Endometrial microvascular endothelial cells (primary cell): ENCODE data around the gene ZFPM1. TPM values are rescaled to one million over a fixed set of nuclear protein-coding genes. Genes with fewer than 3 reads are reported as not detected.

Source experiments
- in situ Hi-C: cut with HindIII; loops from 2 replicates; pipeline ENCODE4 v1.10.0; 2017; ENCODE audit warnings: low sequenced_read_pairs, low pct_unique_long_range_greater_than_20kb; ENCODE audit errors: inconsistent ontology term
- total RNA-seq: library from RNA; depleted of rRNA; stranded (reverse); fragments of >200 nt; gene quantifications from one replicate; pipeline ENCODE4 v1.2.3, GENCODE V29; 2015; ENCODE audit errors: inconsistent ontology term

Gene ZFPM1
- total RNA-seq, 1 donor from 2014 or later = 1.2 TPM

DNA sequence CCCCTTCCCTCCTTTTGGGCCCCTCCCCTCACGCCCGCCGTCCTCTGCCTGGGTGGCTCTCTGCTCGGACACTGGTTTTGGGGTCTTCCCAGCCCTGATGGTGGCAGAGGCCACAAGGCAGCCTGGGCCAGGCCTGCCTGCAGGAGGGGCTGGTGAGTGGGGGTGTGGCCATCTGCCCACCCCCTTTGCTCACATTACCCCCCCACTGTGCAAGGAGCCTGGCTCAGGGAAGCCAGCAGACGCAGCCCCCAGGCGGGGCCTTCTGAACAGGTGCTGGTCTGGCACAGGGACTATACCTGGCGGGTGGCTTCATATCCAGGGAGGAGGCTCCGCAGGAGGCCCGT is 10.7 kb upstream of the ZFPM1 start:
- in situ Hi-C loops = loop anchor here (25.0 kb wide), 1 partner anchor 95 kb away; no protein-coding TSS in a partner anchor

DNA sequence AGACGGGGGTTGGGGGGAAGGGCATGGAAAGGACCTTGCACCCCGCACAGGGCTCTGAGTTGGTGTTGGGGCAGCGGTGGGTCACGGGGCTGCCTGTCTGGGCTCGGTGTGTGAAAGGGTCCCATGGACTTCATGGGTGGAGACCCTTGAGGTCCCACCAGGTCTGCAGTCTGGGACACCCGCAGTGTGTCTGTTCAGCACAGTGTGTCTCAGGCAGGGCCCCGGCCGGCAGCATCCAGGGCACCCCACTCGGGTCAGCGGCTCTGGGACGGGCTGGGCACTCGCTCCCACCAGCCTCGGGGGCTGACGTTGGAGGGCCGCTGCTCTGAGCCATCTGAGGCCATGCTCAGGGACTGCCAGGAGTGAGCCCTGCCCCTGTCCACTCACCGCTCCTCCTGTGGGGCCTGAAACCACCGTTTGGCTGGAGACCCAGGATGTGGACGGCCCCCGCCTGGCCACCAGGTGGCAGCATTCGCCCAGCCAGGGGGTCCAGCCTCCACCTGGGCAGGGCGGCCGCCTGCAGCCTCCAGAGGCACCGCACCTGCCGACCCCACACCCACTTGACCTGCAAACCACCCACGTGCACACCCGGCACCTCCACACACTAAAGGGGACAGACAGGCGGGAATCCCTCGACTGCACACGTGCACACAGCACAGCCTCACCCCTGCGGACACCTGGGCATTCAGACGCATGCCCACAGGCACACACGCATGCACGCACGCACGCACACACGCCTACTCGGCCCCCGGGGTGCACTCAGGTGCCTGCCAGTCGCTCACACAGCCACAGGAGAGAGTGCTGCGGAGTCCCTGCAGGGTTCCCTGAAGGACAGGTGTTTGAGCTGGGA is 10.1 kb upstream of the ZFPM1 start:
- in situ Hi-C loops = loop anchor here (25.0 kb wide), 1 partner anchor 94 kb away; no protein-coding TSS in a partner anchor

DNA sequence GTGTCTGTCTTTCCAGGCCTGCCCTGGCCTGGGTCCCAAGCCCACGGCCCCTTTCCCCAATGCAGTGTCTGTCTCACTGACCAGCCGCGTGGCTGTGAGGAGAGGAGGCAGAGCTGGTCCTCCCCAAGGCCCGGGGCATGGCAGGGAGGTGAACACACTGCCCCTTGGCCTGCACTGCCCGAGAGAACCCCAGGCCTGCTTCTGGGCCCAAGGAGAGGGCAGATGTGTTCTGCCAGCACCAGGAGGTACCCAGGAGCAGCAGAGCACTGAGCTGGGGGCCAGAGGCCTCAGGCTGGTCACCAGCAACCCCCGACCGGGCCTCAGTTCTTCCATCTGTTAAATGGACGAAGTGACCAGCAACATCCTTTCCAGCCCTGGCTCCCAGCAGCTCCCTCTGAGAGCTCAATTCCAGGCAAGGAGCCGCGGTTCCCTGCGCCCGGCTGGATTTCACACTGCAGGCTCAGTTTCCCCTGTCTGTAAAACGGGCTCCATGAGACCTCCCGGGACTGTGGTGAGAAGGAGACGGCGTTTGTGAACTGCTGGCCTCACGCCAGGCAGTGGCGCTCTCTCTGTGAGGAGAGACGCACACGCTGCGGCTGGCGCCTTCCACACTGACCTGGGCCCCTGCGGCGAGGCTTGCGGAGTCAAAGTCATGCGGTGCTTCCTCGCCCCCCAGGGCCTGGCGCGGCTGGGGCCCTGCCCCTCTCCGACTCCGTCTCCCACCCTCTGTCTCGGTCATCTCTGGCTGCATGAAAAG is 8.1 kb upstream of the ZFPM1 start:
- in situ Hi-C loops = loop anchor here (25.0 kb wide), 1 partner anchor 92 kb away; no protein-coding TSS in a partner anchor

DNA sequence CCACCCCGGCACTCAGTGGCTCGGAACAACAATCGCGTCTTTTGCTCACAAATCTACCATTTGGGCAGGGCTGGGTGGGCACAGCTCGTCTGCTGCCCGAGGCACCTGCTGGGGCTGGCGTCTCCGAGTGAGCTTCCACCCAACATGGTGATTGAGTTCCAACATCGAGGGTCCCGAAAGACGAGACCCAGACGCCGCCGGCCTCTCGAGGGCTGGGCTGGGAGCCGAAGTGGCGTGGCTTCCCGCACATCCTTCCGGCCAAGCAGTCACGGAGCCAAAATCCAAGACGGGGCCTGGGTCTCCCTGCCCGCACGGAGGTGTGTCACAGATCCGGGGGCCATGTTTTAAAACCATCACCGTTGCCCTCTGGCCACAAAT is 7.5 kb upstream of the ZFPM1 start:
- in situ Hi-C loops = loop anchor here (25.0 kb wide), 1 partner anchor 92 kb away; no protein-coding TSS in a partner anchor

GRCh38 chr16:88446061-88446460 is 7.0 kb upstream of the ZFPM1 start:
- in situ Hi-C loops = loop anchor here (25.0 kb wide), 1 partner anchor 91 kb away; no protein-coding TSS in a partner anchor

GRCh38 chr16:88446736-88447135 is 6.3 kb upstream of the ZFPM1 start:
- in situ Hi-C loops = loop anchor here (25.0 kb wide), 1 partner anchor 91 kb away; no protein-coding TSS in a partner anchor

DNA sequence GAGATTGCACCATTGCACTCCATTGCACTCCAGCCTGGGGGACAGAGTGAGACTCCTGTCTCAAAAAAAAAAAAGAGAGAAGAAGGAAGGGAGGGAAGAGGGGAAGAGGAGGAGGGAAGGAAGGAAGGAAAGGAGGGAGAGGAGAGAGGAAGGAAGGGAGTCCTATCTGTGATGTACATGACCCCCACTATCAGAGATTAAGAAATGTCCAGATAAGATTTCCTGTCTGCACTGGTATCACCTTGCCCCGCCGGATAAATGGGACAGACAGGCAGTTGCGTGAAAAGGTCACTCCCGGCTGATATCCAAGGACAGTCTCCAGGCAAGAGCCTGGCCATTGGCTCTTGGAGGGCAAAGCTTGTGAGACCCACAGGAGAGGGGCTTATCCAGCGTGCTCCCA is 5.2 kb upstream of the ZFPM1 start:
- in situ Hi-C loops = loop anchor here (25.0 kb wide), 1 partner anchor 89 kb away; no protein-coding TSS in a partner anchor

- in situ Hi-C loops = loop anchor here (25.0 kb wide), 1 partner anchor 89 kb away; no protein-coding TSS in a partner anchor
Measured at GRCh38 chr16:88448461-88449266, 4.4 kb upstream of the ZFPM1 start.

DNA sequence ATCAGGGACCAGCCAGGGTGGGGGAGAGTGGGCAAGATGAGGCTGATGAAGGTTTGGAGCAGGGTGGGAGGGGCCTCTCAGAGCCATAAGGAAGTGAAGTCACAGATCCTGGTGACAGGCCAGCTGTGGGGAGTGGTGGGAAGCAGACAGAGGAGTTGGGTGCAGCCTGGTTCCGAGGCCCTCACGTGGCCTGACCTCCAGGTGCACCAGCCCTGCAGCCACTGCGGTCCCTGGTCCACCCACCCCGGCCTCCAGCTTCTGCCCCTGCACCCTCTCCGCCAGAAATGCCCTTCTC is 3.9 kb upstream of the ZFPM1 start:
- in situ Hi-C loops = loop anchor here (25.0 kb wide), 1 partner anchor 88 kb away; no protein-coding TSS in a partner anchor

- in situ Hi-C loops = no loop called here
Measured at GRCh38 chr16:88451586-88452481, 1.2 kb upstream of the ZFPM1 start.

- in situ Hi-C loops = no loop called here
Measured at GRCh38 chr16:88452482-88453216, 431 bp upstream of the ZFPM1 start.

GRCh38 chr16:88453611-88454522 is 787 bp downstream of the ZFPM1 start:
- in situ Hi-C loops = no loop called here

GRCh38 chr16:88454523-88454947 is 1.5 kb downstream of the ZFPM1 start:
- in situ Hi-C loops = no loop called here

- in situ Hi-C loops = no loop called here
Measured at GRCh38 chr16:88455610-88456355, 2.7 kb downstream of the ZFPM1 start.

GRCh38 chr16:88456356-88457292 is 3.5 kb downstream of the ZFPM1 start:
- in situ Hi-C loops = no loop called here
